Measurements from ENCODE around the gene MGA. TPM values are rescaled to one million over a fixed set of nuclear protein-coding genes. Genes with fewer than 3 reads are reported as not detected.

Gene MGA
- total and polyA plus RNA-seq, 2 of the 8 experiments (the other 6 are each of a cell fraction or from before 2014, with no cell fraction given): 7.6 to 53.2 TPM

DNA sequence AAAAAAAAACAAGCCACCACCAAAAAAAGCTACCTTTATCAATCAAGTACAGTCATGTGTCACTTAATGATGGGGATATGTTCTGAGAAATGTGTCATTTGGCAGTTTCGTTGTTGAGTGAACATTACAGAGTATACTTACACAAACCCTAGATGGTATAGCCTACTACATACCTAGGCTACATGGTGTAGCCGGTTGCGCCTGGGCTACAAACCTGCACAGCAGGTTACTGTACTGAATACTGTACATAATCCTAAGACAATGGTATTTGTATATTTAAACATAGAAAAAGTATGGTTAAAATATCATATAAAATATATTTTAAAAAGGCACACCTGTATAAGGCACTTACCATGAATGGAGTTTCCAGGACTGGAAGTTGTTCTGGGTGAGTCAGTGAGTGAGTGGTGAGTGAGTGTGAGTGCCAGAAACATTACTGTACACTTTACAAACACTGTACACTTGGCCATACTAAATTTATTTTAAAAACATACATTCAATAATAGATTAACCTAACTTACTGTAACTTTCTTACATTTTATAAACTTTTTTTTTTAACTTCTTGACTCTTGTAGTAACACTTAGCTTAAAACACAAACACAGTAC is 141.7 kb downstream of the MGA start:
- peaks cover 0 to 4% (median 2%) of the 10 kb centered on the region in 4 experiments; a peak in 4 of 7 replicates for H3K4me1 ChIP-seq (replicated peaks in 1 of 4; ENCODE audit: control insufficient read depth in 3 of 4, insufficient read depth in 4 of 4, low read length in 3 of 4)
- ChIA-PET CTCF (ENCODE audit: partially characterized antibody) (interaction anchor here (0.7 to 13.7 kb wide), 7 partner anchors 9 to 336 kb away, joined by 3 to 283 read pairs (median 4); partner anchors contain the start of gene MAPKBP1), POLR2A (ENCODE audit: partially characterized antibody) (no interaction called here)
- no peak overlapping the region for H3K14ac ChIP-seq (ENCODE audit: insufficient read length)
- no peak overlapping the region for H3K4me2 ChIP-seq (ENCODE audit: insufficient read depth in 1 of 2, low read depth in 2 of 2, low read length in 2 of 2)
- no peak overlapping the region for H4K5ac ChIP-seq (ENCODE audit: insufficient read length, low read depth, low read length)
- H2BK15ac ChIP-seq (ENCODE audit: low read length): no peak overlapping the region
- H3K4ac ChIP-seq (replicated peaks; ENCODE audit: insufficient read length, low read depth, low read length): no peak overlapping the region
- no peaks in the 10 kb centered on the region for H3K9me3 ChIP-seq (ENCODE audit: insufficient read depth in 2 of 2, low read depth in 1 of 2, low read length in 1 of 2)
- H3K23ac ChIP-seq (ENCODE audit: insufficient read length): no peak overlapping the region
- FAIRE-seq: no peak
- no peak overlapping the region for H2BK20ac ChIP-seq (ENCODE audit: low read length)
- no peaks in the 10 kb centered on the region for H3K23me2 ChIP-seq (ENCODE audit: low read depth, low read length)
- no peak overlapping the region for H4K8ac ChIP-seq (ENCODE audit: extremely low read depth, insufficient read depth, low read length)
- H3K18ac ChIP-seq (ENCODE audit: extremely low read depth, low read length): no peak overlapping the region
- H3K4me3 ChIP-seq (ENCODE audit: extremely low read depth in 1 of 4, insufficient read depth in 2 of 4, low read depth in 3 of 4, low read length in 4 of 4): no peak overlapping the region
- no peak overlapping the region for H3K9ac ChIP-seq (replicated peaks in 1 of 4; ENCODE audit: extremely low read depth in 1 of 4, low read depth in 3 of 4, low read length in 3 of 4)
- no peaks in the 10 kb centered on the region for H3K27me3 ChIP-seq (replicated peaks in 1 of 4; ENCODE audit: control insufficient read depth in 3 of 4, extremely low read depth in 1 of 4, insufficient read depth in 3 of 4, low read length in 3 of 4)
- no peak overlapping the region for H4K91ac ChIP-seq (replicated peaks; ENCODE audit: insufficient read length, low read length)
- H3K36me3 ChIP-seq (ENCODE audit: control insufficient read depth in 2 of 4, insufficient read depth in 4 of 4, low read length in 3 of 4): no peaks in the 10 kb centered on the region
- 98% methylated on average over 3 of the region's 3 CpGs; no CpG with 5 or more reads in 1 of the 2 experiments for WGBS, 2 experiments (ENCODE audit: extremely low coverage in 1 of 2, insufficient coverage in 1 of 2, insufficient read length in 1 of 2, insufficient replicate concordance in 2 of 2, low coverage in 1 of 2, low lambda C conversion rate in 2 of 2, missing lambda C conversion rate in 1 of 2)
- H3K79me2 ChIP-seq (ENCODE audit: control insufficient read depth in 1 of 2, insufficient read depth in 2 of 2, low read length in 2 of 2): no peaks in the 10 kb centered on the region
- no peak overlapping the region for H3K27ac ChIP-seq (ENCODE audit: low read depth, low read length)
- H2BK5ac ChIP-seq (ENCODE audit: low read depth, low read length): no peak overlapping the region
- peaks cover 0 to 2% of the 10 kb centered on the region in 2 experiments for H4K20me1 ChIP-seq (replicated peaks in 1 of 2; ENCODE audit: control insufficient read depth in 1 of 2, insufficient read depth in 2 of 2, low read length in 2 of 2)
- no peaks in the 10 kb centered on the region for H3K79me1 ChIP-seq (ENCODE audit: low read depth, low read length)
- no peak overlapping the region for H2AK5ac ChIP-seq (ENCODE audit: low read depth, low read length)
- no peak overlapping the region for H2BK12ac ChIP-seq (ENCODE audit: low read depth, low read length)
- DNase-seq (ENCODE audit: low read depth in 1 of 2, low spot score in 2 of 2): no peak
- no peak overlapping the region for H2AFZ ChIP-seq (ENCODE audit: low read length)
- H2BK120ac ChIP-seq (replicated peaks; ENCODE audit: low read depth, low read length): no peak overlapping the region
- no peak overlapping the region for H3K56ac ChIP-seq (replicated peaks; ENCODE audit: insufficient read length, low read depth, low read length)
- TF ChIP-seq USF2 (IDR thresholded peaks at IDR 0.05; ENCODE audit: low read length) (no peak), TBP (IDR thresholded peaks at IDR 0.05; ENCODE audit: low read depth, low read length) (no peak), CHD1 (IDR thresholded peaks at IDR 0.05; ENCODE audit: low read depth, low read length) (no peak), SIN3A (conservative IDR thresholded peaks at IDR 0.05 in 1 of 2, IDR thresholded peaks at IDR 0.05 in 1 of 2; ENCODE audit: low read depth in 1 of 2, low read length in 2 of 2) (no peak)

Measured in H1 (cell line).